Erythroblast (primary cell): Measurements from ENCODE around the gene MIEF2.

ENCODE experiments used
- GATA1 ChIP-seq: IDR thresholded peaks from 2 replicates; pipeline ENCODE4 v1.6.1; 2011; ENCODE audit warnings: low read depth, mild to moderate bottlenecking, control low read depth, low read length, moderate library complexity
- POLR2A ChIP-seq: IDR thresholded peaks from 2 replicates; pipeline ENCODE4 v1.6.1; 2011; ENCODE audit warnings: mild to moderate bottlenecking, low read length

- TF ChIP-seq POLR2A (no peak), GATA1 (no peak)
Observed at GRCh38 chr17:18315961-18316360, 55.5 kb downstream of the MIEF2 start.
